ENCODE data around the gene MAP3K5.
A peak's percentile ranks its signal among the peaks of the same experiment; 100 is the strongest.
"Not testable (repeated sequence)": the region's sequence is repeated elsewhere in the genome, so short reads cannot be mapped to it uniquely, and the experiment has no call there.

The MAP3K5 gene

DNA sequence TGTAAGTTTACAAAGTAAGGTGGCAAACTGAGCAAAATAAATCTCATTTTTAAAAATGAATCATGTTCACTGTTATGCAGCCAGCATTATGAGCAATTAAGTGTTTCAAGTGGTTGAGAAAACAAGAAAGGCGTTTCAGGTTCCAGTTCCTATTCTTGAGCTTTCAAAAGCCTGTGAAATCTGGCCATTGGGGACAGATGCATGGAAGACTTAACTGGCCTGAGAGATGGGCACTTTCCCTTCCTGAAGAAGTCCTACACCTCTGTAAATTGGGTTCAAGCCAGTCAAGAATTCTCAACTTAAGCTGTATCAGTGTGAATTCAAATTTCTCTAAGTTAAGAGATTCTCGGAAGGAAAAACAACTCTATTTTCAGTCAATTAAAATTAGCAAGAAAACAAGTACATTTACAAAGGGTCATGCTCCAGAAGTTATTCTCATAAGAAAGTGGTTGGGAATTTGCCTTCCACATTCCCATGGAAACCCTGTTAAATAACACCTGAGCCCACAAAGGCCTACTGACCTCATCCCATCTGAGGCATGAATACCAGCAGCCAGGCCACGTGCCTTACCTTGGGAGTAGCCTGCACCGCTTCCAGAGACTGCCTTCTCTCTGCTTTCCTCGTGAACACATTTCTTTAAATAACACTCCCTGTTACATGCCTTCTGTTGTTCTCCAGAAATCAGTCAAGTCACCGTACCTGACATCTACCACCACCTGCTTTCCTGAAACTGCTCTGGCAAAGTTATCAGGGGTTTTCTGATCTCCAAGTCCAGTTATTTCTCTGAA is 19.4 kb downstream of the MAP3K5 start:
- no peak for DNase-seq

DNA sequence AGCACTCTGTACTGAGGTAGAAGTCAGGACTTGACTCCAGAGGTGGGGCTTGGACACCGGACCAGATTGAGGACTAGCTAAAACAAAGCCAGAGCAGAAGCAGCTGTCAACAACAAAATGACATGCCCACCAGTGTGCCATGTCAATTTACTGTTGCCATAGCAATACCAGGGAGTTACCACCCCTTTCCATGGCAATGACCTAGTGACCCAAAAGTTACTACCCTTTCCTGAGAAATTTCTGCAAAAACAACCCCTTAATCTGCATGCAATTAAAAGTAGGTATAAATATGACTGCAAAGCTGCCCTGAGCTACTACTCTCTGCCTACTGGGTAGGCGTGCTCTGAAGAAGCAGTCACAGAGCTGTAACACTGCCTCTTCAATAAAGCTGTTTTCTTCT is 21.0 kb downstream of the MAP3K5 start:
- DNase-seq, result no peak

DNA sequence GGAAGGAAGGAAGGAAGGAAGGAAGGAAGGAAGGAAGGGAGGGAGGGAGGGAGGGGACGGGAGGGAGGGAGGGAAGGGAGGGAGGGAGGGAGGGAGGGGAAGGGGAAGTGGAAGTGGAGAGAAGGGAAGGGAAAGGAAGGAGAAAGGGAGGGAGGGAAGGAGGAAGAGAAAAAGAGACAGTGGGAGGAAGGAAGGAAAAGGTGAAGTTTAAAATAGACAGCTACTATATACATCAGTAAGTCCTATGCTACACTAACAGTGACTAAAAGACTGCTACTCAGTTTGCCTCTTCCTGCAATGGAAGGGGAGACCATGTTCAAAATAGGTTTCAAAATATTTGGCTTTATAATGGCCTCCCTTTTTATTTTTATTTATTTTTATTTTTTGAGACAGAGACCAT is 22.5 kb downstream of the MAP3K5 start:
- no peak for DNase-seq

DNA sequence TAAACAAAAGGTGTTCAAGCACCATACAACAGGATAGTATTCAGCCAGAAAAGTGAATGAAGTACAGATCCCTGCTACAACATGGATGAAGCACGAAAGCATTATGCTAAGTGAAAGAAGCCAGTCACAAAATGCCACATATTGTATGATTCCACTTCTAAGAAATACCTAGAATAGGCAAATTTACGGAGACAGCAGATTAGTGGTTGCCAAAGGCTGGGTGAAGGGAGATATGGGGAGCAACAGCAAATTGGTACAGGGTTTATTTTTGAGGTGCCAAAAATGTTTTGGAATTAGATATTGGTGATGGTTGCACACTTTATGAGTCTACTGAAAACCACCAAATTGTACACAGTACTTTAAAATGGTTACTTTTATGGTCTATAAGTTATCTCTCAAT is 23.2 kb downstream of the MAP3K5 start:
- DNase-seq, result no peak

DNA sequence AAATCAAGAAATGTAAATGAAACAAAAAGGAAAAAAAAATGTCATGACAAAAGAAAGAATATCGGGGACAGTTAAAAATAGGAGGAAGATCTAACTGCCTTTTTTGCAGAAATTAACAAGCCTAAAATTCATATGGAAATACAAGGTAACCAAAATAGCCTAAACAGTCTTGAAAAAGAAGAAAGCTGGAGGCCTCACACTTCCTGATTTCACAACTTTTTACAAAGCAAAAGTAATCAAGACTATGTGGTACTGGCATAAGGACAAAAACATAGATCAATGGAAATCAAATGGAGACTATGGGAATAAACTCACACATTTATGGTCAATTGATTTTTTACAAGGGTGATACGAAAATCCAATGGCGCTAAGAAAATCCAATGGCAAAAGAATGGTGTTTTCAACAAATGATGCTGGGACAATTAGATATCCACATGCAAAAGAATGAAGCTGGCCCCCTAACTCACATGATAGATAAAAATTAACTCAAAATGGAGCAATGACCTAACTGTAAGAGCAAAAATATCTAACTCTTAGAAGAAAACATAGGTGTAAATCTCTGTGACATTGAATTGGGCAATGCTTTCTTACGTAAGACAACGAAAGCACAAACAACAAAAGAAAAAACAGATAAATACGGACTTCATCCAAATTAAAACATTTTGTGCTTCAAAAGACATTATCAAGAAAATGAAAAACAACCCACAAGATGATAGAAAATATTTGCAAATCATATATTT is 24.5 kb downstream of the MAP3K5 start:
- no peak for DNase-seq

DNA sequence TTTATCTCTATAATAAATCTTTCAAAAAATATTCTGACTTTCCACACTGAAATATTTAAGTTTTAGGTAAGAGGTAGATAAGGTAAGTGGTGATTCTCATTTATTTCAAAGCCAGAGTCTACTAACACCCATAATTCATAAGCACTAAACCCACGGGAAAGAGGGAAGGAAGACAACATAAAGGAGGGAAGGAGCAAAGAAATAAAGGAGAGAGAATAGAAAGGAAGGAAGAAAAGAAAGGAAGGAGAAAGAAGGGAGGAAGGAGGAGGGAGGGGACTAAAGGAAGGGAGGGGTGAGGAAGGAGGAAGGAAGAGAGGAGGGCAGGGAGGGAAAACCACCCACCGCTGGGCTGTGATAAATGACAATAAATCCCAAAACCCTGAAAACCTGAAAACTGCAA is 25.2 kb downstream of the MAP3K5 start:
- DNase-seq, result no peak

DNA sequence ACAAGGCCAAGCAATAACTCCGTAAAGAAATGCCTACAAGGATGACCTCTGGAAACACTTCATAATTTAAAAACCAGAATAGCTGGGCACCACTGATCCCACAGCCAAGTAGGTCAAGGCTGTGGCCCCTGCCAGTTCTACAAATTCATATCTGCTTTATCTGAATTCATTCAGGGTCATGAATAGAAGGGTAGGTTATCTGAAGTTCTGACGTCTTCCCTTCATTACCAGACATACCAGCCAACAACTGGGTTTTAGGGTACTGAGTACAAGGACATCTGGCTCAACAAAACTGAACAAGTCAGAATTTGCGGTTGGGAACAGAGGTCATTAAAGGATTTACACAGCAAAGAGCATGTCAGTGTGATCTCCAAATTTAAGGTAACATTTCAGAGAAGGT is 26.0 kb downstream of the MAP3K5 start:
- DNase-seq, result no peak

DNA sequence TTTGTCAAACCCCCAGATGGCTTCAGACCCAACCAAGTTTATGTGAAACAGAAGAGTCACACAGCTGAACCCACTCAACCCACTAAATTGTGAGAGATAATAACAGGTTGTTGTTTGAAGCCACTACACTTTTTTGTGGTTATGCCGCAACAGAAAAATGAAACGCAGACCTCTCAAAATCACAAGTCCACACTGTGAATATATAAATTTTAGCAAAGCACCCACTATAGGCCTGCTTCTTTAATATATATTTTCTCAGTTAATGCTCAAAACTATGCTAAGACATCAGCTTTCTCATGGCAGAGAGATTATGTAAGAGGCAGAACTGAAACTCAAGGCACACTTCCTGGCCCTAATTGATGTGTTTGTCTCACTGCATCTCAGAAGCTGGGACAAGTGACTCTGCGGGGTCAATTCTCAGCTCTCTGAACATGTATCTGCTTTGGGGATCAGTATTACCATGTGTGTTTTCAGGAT is 27.7 kb downstream of the MAP3K5 start:
- DNase-seq, result no peak

DNA sequence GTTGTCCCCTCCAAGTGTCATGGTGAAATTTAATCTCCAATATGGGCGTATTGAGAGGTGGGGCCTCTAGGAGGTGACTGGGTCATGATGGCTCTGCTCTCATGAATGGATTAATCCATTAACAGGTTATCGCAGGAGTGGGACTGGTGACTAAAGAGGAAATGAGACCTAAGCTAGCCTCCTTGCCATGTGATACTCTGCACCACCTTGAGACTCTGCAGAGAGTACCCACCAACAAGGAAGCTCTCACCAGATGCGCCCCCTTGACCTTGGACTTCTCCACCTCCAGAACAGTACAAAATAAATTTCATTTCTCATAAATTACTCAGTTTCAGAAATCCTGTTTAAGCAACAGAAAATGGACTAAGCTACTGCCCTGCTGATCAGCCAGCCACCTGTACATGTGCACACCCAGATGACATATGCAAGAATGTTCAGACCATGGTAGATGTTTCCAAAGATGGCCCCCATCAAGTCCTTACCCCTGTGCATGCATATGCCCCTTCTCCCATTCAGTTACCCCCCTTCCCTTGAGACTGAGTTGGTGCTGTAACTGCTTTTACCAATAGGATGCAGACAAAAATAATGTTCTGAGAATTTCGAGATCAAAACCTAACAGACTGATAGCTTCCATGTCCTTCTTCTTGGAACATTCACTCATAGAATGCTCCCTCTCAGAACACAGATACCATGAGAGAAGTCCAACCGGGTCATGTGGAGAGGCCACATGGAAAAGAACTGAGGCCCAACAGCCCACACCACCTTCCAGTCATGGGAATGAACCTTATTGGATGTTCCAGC is 28.4 kb downstream of the MAP3K5 start:
- DNase-seq, result no peak

DNA sequence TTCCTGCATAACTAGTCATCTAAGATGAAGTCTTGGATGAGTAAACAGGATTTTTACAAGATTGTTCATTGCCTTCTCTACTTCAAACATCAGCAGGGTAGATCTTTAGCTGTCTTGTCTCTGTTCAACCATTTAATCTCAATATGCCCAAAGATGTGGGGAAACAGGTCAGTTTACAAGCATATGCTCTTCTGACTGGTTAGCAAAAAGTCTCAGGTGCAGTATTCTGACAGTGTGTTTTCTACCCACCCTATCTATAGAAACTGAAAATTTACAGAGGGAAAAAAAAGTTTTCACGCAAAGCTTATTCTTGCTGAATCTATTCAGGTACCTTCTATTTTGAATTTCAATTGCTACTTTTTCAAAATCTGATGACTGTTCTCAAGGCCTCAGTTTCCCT is 29.0 kb downstream of the MAP3K5 start:
- no peak for DNase-seq

DNA sequence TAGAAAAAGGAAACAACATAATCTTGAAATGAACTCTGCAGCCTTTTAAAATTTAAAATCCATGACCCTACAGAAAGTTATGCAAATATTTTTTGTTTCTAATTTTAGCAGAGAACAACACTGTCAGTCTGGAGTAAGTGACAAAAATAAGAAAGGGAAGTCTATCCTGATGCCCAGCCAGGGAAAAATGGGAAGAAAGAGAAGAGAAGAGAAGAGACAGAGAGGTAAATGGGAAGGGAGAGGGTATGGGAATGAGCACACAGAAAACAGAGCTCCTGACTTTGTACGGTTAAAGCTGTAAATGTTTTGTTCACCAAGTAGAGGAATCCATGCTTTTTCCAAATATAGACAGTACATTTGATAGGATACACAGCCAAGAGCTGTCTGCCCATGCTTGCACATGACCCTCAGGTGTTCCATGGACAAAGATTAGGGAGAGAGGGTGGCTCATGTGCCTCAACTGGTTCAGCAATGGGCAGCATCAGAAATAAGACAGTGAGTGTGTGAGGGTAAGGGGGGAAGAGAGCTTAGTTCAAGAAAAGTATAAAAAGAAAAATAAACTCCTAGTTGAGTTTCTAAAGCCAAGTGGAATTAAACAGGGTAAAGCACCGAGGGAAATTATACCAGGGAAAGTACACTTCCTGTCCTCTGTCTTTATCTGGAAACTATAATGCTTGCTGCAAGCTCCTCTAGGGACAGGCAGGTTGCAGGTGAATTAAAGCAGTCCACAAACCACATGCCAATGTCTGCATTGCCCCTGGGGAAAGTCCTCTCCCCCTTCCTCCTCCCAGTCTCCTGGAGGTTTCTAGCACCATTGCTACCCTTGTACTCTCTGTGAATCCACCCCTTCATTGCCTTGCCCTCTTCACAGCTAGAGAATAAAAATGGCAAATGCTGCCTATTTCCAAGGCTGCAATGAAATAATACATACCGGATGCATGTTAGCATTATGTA is 30.0 kb downstream of the MAP3K5 start:
- no peak for DNase-seq

DNA sequence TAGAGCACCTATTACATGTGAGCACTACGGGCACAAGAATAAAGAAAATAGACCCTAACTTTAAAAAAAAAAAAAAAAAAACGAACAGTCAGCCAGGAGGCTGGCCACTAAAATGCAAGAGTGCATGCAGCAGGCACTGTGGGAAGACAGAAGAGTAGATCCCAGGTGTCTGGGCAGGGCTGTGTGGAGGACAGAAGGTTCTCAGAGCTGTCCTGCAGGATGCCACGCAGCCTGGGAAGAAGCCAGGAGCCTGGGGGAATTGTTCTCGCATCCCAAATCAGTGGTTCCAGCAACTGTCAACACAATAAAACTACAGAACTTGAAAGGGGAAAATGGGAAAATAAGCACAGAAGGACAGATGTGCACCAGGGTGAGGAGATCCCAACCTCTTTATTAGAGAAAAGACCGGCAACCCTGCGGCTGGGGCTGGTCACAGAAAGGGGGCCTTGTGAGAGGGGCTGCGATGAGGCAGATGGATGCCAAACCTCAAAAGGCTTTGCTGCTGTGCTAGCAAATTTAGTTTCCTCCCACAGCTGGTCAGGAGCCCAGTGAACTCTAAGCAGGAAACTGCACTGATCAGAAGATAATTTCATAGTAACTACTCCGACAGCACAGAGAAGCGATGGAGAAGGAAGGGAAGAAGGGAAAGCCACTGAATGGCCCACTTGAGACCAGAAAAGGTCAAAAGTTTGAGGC is 30.9 kb downstream of the MAP3K5 start:
- no peak for DNase-seq

DNA sequence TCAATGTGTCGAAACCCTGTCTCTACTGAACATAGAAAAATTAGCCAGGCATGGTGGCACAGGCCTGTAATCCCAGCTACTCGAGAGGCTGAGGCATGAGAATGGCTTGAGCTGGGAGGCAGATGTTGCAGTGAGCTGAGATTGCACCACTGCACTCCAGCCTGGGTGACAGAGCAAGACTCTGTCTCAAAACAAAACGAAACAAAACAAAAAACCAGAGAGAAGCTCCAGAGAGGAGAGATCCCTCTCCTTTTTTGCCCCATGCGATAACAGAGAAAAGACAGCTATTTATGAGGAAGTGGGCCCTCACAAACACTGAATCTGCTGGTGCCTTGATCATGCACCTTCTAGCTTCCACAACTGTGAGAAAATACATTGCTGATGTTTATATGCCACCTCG is 31.5 kb downstream of the MAP3K5 start:
- DNase-seq, result not testable (repeated sequence)

DNA sequence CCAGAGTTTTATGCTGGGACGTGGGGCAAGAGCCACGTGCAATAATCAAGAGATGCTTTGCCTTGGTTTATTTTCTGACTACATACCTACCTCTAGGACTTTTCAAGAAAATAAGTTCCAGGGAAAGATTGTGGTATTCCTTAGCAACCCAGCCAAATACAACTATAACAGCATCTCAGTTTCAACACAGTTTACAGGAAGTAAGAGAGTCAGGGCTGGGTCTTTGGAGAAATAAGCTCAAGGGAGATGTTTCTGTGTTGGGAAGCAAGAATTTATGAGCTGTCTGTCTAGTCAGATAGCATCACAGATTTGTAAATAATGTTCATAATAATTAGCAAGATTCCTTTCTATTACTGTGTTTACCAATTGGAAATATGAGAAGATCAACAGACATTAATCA is 35.1 kb downstream of the MAP3K5 start:
- DNase-seq, result no peak

DNA sequence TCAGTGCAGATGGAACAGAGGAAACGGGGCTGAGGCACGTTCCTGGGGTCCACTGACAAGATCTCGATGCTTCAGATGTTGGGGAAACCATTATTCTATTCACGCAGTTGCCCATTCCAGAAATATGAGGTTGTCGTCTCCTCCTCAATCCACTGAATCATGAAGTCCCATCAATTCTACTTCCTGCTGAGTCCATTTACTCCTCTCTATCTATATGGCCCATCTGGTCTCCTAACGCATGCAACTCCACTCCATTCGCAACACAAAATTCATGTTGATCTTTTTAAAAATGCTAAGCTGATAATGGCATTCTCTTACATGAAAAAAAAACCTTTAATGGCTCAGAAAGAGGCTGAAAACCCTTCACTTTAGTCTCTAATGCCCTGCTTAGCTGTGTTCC is 37.5 kb downstream of the MAP3K5 start:
- no peak for DNase-seq

DNA sequence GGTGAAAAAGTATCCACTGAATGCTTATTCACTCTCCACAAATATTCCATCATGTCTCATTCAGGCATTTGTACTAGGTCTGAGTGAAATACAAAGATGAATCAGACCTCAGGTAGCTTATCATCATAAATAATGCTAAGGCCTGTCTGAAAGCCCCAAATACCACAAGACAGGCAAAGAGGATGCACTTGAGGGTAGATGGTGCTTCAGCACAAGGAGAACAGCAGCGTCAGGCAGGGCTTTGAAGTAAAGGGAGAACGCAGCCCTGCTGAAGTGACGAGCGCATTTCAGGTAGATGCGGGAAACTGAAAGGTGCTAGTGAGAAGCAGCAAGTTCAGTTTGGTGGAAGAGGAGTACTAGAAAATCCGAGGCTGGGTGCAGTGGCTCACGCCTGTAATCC is 38.7 kb downstream of the MAP3K5 start:
- DNase-seq, result peak; percentile 49 to 55

DNA sequence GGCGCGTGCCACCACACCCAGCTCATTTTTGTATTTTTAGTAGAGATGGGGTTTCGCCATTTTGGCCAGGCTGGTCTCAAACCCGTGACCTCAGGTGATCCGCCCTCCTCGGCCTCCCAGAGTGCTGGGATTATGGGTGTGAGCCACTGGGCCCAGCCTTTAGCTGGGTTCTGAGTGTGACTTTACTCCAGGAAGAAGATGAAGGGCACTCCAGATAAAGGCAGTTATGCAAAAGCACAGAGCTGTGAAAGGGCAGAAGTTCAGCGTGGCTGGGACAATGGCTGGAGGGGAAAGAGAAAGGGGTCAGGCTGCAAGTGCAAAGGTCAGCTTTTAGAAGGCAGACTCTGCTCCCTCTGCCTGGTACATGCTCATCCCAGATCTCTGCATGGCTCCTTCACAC is 39.7 kb downstream of the MAP3K5 start:
- DNase-seq, result no peak

DNA sequence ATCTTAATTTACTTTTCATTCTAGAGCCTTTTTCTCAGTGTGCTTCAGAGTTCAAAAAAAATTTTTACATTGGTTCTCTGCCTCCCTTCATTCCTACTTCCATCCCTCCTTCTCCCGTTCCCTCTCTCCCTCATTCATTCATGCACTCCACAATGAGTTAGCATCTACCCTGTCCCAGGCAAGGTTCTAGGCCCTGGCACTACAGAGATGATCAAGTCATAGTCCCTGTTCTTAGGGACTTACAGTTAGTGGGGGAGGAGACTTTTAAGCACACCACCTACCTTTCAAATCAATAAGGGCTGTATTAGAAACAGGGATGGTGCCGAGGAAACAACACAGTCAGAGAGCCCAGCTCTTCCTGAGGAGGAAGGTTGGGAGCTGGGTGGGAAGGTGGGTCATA is 40.3 kb downstream of the MAP3K5 start:
- no peak for DNase-seq

DNA sequence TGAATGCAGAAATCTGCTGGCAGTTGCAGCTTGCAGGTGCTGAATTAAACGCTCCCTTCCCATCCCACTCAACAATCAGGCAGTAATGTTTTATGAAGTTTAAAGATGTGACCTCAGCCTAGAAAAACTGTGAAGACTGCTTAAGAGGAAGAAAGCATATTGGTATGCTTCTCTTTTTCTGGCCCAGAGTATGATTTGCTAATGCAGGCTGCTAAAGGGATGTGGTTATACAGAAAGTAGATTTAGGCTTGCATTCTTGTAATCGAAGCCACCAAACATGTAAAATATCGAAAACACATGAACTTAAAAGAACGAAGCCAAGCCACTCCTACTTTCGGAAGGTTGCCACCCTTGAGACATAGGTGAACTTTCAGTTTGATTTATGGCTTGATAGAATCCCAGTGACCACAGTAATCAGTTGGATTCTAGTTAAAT is 40.7 kb downstream of the MAP3K5 start:
- DNase-seq, result peak in 1 of 2 experiments; percentile 37

DNA sequence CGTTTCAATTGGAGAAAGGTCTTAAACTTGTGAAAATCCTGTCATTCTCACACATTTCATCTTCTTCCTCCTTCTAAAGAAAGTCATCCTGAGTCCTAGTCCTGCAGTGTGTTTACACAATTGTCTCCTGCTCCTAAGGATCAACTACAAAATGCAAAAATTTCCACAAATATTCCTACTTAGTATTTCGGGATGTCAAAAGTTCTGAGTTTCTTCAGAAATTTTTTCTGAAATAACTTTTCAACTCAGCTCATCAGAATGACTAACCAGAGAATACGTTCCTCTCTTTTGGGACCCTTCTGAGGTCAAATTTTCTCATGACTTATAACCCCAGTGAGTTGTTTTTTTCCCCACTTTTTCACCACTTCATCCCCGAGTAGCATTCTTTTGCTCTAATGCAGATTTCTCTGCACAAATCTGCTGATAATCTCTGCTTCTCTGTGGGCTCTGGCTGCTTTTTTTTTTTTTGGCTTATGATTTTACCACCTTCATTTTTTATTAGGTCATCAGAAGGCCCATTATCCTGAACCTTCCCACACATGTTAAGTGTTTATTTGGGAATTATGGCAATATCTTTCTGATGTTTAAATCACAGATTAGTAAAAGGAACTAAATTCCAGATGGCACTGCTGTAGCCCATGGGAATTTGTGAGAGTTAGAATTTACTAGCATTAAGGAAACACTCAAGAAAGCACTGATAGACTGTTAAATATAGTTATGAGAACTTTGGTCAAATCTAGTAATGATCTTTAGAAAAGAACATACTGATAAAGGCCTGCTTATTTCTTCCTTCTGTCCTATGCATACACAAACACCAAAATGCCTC is 41.4 kb downstream of the MAP3K5 start:
- DNase-seq, result no peak

All from activated CD4-positive, alpha-beta T cell treated with anti-CD3 and anti-CD28 coated beads, Interleukin-2, amount 50 U/mL, for 48 hours (primary cell).